ENCODE data around the gene PLK5.
"Not testable (repeated sequence)": the region's sequence is repeated elsewhere in the genome, so short reads cannot be mapped to it uniquely, and the experiment has no call there.

The PLK5 gene

DNA sequence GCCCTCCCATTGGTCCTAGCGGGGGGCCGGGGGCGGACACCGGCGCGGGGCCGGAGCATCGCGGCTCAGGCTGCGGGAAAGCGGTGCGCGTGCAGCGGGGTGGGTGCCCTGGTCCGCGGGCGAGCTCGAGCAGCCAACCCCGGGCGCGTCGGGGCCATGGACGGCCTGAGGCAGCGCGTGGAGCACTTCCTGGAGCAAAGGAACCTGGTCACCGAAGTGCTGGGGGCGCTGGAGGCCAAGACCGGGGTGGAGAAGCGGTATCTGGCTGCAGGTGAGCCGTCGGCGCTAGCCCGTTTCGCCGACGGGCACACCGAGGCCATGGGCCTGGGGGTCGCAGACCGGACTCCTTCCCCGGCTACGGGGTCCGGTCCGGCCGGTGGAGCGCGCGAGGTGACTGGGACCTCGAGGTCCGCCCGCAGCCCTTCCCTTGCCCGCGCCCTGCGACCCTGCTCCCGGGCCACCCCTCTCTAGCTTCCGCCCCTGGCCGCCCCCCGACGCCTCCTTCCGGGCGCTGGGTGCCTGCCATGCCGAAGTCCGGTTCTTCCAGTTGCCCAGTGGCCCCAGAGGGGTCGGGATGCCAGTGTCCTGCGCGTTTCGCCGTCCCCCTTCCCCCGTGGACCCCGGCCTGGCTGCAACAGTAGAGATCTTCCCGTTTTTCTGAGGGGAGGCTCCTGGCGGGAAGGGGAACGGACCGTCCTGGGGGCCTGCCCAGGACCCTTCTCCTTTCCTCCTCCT, 32.6 kb upstream of the PLK5 start, which contains the start of gene REEP6:
REEP6 (plus strand) TSS at position 68 of the 735 bp plus-strand sequence; CDS start at position 157, 89 bp downstream.
- in situ Hi-C loops (cut with MboI; ENCODE audit: low sequenced_read_pairs), result no loop called here

GRCh38 chr19:1491849-1492170, 32.1 kb upstream of the PLK5 start:
- in situ Hi-C loops (cut with MboI; ENCODE audit: low sequenced_read_pairs), result no loop called here

DNA sequence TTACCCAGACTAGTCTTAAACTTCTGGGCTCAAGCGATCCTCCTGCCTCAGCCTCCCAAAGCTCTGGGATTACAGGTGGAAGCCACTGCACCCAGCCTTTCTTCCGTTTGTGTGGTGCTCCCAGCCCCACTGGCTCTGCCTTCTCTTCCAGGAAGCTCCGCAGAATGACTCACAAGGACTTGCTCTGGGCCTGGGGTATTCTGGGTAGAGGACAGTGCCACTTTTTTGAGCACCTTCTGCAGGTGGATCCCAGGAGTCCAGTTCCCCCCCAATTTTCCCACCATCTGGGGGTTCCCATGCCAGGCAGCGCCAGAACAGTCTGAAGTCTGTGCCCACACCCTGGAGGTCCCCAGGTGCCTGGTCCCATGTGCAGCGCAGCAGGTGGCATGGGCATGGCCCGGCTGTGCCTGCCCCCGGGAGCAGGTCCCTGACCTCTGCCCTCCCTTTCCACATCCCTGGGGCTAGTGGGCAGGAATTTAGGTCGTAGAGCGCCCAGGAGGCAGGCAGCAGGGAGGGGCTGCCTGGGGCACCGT, 31.3 kb upstream of the PLK5 start:
- in situ Hi-C loops (cut with MboI; ENCODE audit: low sequenced_read_pairs), result no loop called here

- in situ Hi-C loops (cut with MboI; ENCODE audit: low sequenced_read_pairs), result no loop called here
These were observed 29.6 kb upstream of the PLK5 start for GRCh38 chr19:1494115-1494815.

DNA sequence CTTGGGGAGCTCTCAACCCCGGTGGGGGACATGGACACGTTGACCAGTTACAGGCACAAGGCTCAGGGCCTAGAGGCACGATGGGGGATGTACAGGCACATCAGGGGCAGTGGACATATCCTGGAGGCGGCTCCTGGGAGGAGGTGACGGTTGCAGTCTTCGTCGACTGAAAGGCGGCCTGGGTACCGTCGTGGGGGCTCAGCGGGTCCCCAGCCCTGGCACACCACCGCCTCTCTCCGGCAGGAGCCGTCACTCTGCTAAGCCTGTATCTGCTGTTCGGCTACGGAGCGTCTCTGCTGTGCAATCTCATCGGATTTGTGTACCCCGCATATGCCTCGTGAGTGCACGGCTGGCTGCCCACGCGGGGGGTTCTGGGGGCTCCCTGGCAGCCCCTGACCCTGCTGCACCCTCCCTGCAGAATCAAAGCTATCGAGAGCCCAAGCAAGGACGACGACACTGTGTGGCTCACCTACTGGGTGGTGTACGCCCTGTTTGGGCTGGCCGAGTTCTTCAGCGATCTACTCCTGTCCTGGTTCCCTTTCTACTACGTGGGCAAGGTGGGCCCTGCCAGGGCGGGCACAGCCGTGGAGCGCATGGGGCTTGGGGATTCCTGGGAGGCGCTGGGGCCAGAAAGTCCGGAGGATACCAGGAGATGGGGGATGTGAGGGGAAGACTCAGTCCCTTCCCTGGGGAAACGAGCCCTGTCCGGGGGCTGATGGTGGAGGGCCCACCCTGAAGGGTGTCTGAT, 28.7 kb upstream of the PLK5 start:
- in situ Hi-C loops (cut with MboI; ENCODE audit: low sequenced_read_pairs), result no loop called here

DNA sequence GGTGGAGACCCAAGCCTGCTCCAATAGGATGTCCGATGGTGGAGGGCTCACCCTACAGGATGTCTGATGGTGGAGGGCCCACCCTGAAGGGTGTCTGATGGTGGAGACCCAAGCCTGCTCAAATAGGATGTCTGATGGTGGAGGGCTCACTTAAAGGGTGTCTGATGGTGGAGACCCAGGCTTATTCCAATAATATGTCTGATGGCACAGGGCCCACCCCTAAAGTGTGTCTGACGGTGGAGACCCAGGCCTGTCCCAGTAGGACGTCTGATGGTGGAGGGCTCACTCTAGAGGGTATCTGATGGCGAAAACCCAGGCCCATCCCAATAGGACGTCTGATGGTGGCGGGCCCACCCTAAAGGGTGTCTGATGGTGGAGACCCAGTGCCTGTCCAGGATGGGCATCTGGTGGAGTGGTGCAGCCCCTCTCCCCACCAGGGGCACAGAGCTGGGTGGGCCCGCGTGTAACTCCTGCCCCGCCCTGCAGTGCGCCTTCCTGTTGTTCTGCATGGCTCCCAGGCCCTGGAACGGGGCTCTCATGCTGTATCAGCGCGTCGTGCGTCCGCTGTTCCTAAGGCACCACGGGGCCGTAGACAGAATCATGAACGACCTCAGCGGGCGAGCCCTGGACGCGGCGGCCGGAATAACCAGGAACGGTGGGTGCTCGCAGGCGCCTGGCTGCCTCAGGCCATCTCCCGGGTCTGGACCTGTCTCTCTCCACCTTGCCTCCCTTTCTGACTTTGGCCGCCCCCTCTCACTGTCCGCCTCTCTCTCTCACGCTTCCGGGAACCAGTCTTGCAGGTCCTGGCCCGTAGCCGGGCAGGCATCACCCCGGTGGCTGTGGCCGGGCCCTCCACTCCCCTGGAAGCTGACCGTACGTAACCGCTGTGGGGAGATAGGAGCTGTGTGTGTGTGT, 27.8 kb upstream of the PLK5 start:
- in situ Hi-C loops (cut with MboI; ENCODE audit: low sequenced_read_pairs), result no loop called here

GRCh38 chr19:1496714-1497577, 26.9 kb upstream of the PLK5 start:
- in situ Hi-C loops (cut with MboI; ENCODE audit: low sequenced_read_pairs), result no loop called here

DNA sequence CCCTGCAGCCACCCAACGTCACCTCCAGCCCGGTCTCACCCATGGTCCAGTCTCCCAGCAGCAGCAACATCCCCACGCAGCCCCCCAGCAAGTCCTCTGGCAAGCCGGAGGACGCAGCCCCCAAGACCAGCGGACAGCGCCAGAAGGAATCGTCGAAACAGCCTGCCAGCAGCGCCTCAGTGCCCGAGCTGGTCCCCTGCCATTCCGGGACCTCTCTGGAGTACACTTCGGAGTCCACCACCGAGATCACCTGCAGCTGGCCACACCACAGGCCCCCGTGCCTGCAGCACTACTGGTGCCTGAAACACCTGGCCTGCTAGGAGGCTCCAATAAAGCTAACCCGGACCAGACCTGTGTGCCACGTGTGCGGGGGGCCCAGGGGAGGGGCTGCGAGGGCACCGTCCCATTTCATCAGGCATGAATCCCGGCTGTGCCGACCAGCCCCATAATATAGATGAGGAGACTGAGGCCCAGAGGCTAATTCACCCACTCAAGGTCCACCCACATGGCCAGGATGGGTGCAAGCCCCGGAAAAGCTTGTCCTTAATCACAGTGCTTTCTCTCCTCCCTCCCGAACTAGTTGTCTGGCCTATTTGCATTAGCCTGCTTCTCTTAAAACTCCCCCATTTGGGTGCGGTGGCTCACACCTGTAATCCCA, 26.2 kb upstream of the PLK5 start:
- in situ Hi-C loops (cut with MboI; ENCODE audit: low sequenced_read_pairs), result no loop called here

DNA sequence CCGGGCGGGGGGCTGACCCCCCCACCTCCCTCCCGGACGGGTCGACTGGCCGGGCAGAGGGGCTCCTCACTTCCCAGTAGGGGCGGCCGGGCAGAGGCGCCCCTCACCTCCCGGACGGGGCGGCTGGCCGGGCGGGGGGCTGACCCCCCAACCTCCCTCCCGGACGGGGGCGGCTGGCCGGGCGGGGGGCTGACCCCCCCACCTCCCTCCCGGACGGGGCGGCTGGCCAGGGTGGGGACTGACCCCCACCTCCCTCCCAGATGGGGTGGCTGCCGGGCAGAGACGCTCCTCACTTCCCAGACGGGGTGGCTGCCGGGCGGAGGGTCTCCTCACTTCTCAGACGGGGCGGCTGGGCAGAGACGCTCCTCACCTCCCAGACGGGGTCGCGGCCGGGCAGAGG, 24.6 kb upstream of the PLK5 start:
- in situ Hi-C loops (cut with MboI; ENCODE audit: low sequenced_read_pairs), result not testable (repeated sequence)

DNA sequence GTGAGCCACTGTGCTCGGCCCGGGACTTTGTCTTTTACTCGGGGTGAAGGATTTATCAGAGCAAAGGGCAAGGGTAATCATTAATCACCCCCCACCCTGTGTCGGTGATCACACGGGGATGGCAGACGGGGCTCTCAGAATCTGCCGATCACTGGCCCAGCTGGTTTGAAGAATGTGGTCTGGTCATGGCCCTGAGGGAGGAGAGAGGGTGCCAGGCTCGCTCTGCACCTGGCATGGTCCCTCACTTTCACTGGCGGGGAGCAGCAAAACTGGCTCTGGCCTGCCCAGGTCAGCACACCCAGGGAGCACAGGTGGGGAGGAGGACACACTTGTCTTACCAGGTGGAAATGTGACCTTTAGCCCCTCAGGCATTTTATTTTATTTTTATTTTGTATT, 22.7 kb upstream of the PLK5 start:
- in situ Hi-C loops (cut with MboI; ENCODE audit: low sequenced_read_pairs), result no loop called here

GRCh38 chr19:1502433-1503088, 21.3 kb upstream of the PLK5 start:
- in situ Hi-C loops (cut with MboI; ENCODE audit: low sequenced_read_pairs), result no loop called here

DNA sequence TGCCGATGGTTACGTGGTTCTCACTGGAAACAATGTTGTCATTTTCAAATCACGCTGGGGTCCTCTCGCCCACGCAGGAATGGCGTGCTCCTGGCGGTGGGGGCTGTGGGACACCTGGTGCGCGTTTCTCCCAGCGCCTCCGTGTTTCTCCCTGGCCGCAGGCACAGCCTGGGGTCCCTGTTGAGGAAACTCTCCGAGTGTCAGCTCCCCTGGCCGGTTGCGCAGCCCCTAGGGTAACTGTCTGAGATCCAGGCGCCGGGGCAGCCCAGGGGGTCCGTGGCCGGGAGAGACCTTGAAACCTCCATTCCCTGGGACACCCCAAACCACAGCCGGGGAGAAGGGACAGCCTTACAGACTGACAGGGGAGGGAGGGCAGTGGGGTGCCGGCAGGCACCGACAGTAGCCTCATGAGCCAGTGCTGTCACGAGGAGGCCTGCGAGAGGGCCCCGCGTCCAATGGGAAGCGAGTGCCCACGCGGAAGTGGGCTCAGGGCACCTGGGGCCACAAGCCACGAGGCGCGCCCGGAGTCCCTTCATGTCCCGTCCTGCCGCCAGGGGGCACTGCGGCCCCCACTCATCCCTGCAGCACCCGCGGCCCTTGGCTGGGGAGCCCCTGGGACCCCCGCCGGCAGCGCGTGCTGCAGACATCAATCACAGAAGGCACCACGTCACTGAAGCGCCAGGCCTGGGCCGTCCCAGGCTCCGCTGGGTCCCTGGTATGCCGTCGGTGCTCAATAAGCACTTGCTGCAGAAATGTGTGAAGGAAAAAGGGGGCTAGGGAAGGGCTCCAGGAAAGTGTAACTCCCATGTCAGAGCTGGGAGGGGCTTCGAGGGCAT, 20.6 kb upstream of the PLK5 start:
- in situ Hi-C loops (cut with MboI; ENCODE audit: low sequenced_read_pairs), result no loop called here

GRCh38 chr19:1503925-1504773, 19.7 kb upstream of the PLK5 start:
- in situ Hi-C loops (cut with MboI; ENCODE audit: low sequenced_read_pairs), result no loop called here

- in situ Hi-C loops (cut with MboI; ENCODE audit: low sequenced_read_pairs), result no loop called here
These were observed 18.9 kb upstream of the PLK5 start for GRCh38 chr19:1505012-1505411.

DNA sequence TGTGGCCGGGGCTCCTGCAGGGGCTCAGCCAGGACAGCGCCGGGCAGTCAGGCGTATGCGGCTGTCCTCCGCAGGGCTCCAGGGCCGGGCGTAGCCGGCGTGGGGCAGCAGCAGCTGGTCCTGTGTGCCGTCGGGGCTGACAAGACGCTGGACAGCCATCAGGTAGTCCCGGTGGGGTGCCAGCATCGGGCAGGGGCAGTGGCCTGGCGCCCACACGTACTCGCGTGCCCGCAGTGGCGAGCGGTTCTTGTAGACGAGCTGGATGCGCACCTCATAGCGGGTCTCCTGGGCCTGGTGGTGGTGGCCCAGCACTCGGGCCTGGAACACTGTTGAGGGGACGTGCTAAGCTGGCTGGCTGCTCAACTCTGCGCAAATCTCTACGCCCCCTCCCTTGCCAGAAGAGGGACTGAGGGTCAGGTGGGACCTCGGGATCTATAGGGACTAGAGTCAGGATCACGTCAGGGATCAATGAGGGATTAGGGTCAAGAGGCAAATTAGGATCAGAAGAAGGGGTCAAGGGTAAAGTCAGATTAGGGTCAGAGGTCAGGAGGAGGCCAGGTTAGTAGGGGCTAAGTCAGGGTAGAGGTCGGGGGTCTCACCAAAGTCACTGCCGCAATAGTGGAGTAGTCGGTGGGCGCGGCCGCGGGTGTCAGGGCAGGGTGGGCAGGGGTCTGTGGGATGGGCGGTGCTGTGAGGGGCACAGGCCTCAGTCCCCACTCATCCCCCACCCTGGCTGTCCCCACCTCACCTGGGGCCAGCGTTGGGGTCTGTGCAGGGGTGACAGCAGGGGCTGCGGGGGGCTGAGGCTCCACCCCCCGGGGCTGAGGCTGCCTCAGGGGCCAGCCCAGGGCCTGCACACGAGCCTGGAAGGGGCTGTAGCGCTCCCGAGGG, 17.6 kb upstream of the PLK5 start:
- in situ Hi-C loops (cut with MboI; ENCODE audit: low sequenced_read_pairs), result no loop called here

- in situ Hi-C loops (cut with MboI; ENCODE audit: low sequenced_read_pairs), result no loop called here
These were observed 16.7 kb upstream of the PLK5 start for GRCh38 chr19:1507192-1507660.

All from HL-60/S4 (cell line).